ENCODE results near the gene ANKLE2. TPM values are rescaled to one million over a fixed set of nuclear protein-coding genes. Genes with fewer than 3 reads are reported as not detected.

ANKLE2 gene
- 63.6 and 76.9 TPM in 2 replicates for total RNA-seq

GRCh38 chr12:132761032-132761920 lies at the start of gene ANKLE2:
Gene ANKLE2, minus strand, starts transcription at chr12:132761832. Its CDS starts 34 bp downstream, at chr12:132761798.

GRCh38 chr12:132710405-132711079 lies 51.1 kb downstream of the ANKLE2 start, which contains the start of gene PGAM5:
Gene PGAM5, plus strand, starts transcription at chr12:132710842. Its CDS starts 35 bp downstream, at chr12:132710877.

GRCh38 chr12:132687211-132688164 lies 74.1 kb downstream of the ANKLE2 start, which contains the start of the genes POLE and PXMP2:
Gene POLE, minus strand, starts transcription at chr12:132687342. Its CDS starts 27 bp downstream, at chr12:132687315.
Gene PXMP2, plus strand, starts transcription at chr12:132687587. Its CDS starts 84 bp downstream, at chr12:132687671.

Other genes starting within 250 kb of the ANKLE2 start
- 0.09 TPM in 1 of 2 replicates, not detected in the other for gene LRCOL1, start 151.2 kb downstream of the ANKLE2 start, total RNA-seq
- gene P2RX2, start 143.1 kb downstream of the ANKLE2 start, total RNA-seq: not detected in 2 replicates
- gene POLE, start 74.5 kb downstream of the ANKLE2 start, total RNA-seq: 26.4 and 28.1 TPM in 2 replicates
- gene PXMP2, start 74.2 kb downstream of the ANKLE2 start, total RNA-seq: 18.1 TPM in 2 replicates
- 41.4 and 51.5 TPM in 2 replicates for gene PGAM5, start 51.0 kb downstream of the ANKLE2 start, total RNA-seq
- gene GOLGA3, start 67.0 kb upstream of the ANKLE2 start, total RNA-seq: 91.4 and 123 TPM in 2 replicates
- 34.7 and 48.0 TPM in 2 replicates for gene CHFR, start 125.8 kb upstream of the ANKLE2 start, total RNA-seq
- gene ZNF605, start 194.5 kb upstream of the ANKLE2 start, total RNA-seq: 4.4 and 9.1 TPM in 2 replicates
- gene ZNF26, start 224.5 kb upstream of the ANKLE2 start, total RNA-seq: 10.0 and 12.1 TPM in 2 replicates